Myocyte (in vitro differentiated cells): ENCODE measurements around the gene FRA10AC1. TPM values are rescaled to one million over a fixed set of nuclear protein-coding genes. Genes with fewer than 3 reads are reported as not detected.
"Not testable (repeated sequence)": the region's sequence is repeated elsewhere in the genome, so short reads cannot be mapped to it uniquely, and the experiment has no call there.

Experiments used
- DNase-seq: peaks from one replicate; pipeline ENCODE4 v3.0.0-alpha.2; 2012; ENCODE audit warnings: low read depth
- total RNA-seq: library from RNA; depleted of rRNA; stranded (reverse); fragments of >200 nt; gene quantifications from 2 replicates; pipeline ENCODE4 v1.2.3, GENCODE V29; 2014

Gene FRA10AC1
- total RNA-seq, 1 donor from 2014 or later: 13.6 TPM

DNA sequence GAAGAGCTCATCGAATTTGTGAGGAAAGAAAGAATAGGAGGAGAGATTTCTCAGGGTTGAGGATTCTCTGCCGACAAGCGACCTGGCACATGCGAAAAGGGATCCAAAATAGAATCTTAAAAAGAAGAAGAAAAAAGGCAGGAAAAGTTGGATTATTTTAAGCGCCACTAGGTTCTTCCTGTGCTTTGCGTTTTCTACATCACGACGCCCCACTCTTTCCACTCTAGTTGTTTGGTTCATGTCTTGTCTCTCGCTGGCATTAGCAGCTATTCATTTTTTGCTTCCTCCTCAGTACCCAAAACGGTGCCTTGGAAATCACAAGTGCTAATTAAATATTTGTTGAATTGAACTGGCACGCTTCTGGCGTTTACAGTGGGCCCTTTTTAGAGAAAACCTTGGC, 674 bp upstream of the FRA10AC1 start:
- no peak for DNase-seq

DNA sequence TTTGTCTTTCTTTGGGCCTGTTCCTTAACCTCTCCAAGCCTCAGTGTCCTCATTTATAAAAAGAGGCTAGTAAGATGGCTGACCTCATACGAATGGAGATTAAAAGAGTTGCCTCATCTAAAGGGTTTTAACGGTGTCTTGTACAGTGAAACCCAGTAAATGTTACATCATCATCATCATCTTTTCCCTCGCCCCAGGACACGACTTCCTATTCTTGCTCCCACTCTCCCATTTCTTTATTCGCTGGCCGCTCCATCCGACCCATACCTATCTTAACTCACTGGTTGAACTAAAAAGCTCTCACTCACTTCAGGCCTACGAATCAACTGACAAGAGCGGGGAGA, 554 bp downstream of the FRA10AC1 start:
- no peak for DNase-seq

DNA sequence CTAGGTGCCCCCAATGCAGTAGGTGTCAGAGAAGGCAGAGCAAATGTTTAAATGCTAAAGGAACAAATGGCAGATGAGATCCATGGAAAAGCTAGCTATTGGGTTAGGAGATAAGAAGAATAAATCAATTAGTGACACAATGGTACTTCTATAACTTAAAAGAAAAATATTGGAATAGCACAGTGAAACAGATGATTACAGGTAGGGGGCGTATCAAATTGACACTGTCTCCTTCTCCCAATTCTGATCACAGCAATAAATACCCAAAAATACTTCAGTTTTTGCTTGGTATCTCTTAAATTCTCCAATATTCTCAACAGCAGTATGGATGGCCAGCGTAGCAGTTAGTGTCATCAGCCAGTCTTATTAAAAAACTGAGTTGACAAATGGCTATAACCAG, 5.2 kb downstream of the FRA10AC1 start:
- DNase-seq: no peak

DNA sequence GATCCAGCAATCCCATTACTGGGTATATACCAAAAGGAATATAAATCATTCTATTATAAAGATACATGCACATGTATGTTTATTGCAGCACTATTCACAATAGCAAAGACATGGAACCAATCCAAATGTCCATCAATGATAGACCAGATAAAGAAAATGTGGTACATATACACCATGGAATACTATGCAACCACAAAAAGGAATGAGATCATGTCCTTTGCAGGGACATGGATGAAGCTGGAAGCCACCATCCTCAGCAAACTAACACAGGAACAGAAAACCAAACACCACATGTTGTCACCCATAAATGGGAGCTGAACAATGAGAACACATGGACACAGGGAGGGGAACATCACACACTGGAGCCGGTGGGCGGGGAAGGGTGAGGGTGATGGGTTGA, 5.8 kb downstream of the FRA10AC1 start:
- DNase-seq: not testable (repeated sequence)

DNA sequence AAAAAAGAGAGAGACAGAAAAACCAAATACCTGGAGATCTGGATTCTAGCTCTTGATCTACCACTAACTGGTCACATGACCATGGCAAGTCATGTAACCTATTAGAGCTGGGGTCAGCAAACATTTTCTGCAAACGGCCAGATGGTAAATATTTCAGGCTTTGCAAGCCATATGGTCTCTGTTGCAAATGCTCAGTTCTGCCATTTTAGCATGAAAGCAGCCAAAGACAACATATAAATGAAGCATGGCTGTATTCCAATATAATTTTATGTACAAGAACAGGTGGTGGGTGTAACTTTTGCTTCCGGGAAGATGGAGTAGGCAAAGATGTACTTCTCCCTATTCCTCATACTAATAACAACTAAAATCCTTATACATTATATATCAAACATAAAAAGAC, 6.7 kb downstream of the FRA10AC1 start:
- no peak for DNase-seq

DNA sequence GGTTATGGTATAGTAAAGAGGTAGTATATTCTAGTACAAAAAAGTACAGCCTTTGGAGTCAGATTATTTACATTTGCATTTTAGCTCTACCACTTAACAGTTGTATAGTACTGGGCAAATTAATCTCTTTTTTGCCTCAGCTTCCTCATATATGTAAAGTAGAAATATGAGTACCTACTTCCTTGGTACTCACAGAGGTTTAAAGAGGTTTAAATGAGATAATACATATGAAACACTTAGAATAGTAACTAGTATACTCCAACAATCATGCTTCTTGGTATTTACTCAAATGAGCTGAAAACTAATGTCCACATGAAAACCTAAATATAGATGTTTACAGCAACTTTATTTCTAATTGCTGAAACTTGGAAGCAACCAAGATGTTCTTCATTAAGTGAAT, 14.7 kb downstream of the FRA10AC1 start:
- DNase-seq: no peak

DNA sequence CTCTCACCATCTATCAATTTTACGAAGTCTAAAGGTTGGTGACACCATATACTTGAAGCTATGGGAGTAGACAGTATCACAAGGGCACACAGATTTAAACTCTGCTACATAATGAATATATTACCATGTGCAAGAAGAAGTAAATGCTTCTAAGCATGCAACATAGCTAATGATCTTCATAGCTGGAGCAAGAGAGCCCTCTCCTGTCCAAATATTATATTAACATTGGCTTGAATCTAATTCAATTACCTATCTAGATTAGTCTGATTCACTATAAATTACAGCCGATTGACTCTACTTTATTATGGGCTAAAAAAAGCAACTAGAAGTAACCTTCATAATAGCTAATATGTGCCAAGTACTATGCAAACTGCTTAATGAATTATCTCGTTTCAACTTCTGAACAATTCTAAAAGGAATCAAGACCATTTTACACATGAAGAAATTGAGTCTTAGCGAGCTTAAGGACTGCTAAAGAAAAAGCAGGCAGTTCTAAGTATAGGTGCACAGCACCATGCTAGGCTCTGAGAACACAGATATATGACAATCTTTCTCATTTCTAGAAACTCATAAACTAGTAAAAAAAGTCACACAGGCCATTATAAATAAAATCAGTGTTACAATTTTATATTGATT, 21.9 kb downstream of the FRA10AC1 start:
- DNase-seq: peak; percentile 53

DNA sequence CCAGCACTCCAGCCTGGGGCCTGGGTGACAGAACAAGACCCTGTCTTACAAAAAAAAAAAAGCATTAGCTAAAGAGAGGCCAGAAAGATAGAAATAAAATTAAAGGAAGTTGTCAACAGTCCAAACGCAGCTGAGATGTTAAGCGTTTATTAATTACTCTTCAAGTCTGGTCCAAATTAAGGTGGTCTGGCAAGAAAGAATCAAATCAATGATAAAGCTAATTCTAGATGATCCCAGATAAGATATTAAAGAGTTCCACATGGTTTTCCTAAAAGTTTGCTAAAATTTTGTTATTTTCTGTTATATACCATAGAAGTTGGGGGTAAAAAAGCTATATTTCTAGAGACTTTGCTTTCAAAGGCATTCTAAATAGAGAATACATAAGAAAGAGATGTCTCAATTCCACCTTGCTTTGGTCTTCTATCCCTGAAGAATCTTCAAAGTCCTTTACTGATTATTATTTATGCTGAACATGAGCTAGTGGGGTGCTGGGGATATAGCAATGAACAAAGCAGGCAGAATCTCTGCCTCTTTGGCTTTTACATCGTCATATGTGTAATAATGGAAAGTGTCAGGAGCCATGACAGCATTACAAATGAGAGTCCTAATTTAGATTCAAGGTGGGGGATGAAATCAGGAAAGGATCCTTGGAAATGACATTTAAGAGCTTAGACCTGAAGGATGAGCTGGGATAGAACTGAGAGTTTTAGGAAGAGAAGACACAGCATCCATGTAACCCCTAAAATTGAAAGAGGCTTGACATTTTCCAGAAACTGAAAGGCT, 23.4 kb downstream of the FRA10AC1 start:
- DNase-seq: no peak

DNA sequence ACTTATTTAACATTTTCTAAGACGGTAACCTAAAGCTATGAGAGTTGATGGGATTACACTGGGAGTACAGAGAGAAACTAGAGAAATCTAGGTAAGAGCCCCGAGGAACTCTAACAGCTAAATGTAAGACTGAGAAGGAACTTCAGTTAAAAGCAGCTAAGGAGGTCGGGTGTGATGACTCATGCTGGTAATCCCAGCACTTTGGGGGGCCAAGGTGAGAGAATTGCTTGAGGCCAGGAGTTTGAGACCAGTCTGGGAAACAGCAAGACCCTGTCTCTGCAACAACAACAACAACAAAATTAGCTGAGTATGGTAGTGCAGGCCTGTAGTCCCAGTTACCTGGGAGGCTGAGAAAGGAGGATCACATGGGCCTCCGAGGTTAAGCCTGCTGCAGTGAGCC, 24.0 kb downstream of the FRA10AC1 start:
- no peak for DNase-seq

DNA sequence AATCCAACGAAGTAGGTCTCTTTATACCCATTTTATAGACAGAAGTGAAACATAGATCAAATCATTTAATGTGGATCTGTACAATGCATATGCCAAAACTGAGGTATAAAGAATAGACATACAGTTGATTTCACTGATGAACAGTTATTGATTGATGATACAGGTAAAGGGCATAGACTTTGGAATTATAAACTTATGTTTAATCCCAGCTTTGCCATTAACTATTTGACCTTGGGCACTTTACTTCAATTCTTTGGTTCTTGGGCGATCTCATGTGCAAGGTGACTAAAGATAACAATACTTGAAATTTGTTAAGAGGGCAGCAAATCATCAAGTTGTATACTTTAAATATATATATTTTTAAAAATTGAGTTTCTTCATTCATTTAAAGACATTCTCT, 28.6 kb downstream of the FRA10AC1 start:
- DNase-seq: no peak

DNA sequence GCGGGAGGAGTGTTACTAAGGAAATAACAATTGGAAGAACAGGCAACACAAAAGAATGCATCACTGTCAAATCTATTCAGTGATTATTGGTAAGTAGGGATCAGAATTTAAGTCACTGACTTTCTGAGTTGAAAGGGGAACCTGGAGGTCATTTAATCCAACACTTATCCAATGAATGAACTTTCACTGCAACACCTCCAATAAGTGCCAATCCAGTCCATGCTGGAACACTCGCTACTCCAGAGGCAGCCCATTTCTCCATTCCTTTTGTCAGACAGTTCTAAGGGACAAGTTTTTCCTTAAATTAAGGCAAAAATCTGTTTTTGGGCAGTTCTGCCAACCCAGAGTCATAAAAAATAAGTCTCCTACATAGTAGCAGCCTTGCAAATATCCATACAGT, 29.5 kb downstream of the FRA10AC1 start:
- no peak for DNase-seq

DNA sequence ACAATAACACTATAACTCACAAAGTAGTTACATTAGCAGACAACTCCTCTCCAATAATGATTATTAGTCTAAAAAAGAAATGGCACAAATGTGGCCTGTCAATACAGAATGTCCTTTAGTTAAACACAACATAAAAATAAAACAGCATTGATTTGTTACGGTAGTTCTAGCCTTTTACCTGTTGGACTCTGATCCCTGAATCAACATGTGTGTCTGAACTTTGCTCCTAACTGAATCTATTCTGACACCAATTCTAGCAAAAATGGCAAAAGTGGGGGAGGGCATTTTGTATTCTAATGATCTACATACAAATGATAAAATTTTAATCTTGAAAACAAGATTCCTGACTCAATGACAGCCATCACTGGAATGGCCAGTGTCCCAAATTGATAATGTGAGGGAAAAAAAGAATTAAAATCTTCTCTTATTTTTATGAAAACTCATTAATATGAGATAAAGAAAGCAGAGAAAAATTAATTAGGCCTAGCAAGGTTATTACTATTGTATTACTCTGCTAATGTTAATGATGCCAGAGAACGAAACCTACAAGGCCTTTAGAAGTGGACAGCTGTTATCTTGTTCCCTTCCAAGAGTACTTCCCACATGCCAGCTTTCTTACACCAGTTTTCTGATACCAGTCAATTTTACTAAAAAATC, 30.2 kb downstream of the FRA10AC1 start:
- DNase-seq: no peak

DNA sequence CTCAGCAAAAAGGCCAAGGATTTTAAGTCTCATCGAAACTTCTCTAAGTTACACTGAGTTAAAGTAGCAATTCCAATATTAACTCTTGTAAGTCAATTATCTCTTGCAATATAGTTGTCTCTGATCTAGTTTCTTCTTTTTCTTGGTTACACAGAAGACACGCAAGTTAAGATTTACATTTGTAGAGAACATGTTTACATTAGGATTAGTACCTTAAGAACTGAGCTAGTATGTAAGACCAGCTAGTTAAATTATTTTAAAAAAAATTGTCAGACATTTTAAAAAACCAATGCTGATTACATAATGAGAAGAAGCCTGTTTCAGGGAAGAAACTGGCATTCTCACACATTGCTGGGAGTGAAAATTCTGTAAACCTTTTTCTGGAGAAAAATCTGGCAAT, 31.4 kb downstream of the FRA10AC1 start:
- no peak for DNase-seq

DNA sequence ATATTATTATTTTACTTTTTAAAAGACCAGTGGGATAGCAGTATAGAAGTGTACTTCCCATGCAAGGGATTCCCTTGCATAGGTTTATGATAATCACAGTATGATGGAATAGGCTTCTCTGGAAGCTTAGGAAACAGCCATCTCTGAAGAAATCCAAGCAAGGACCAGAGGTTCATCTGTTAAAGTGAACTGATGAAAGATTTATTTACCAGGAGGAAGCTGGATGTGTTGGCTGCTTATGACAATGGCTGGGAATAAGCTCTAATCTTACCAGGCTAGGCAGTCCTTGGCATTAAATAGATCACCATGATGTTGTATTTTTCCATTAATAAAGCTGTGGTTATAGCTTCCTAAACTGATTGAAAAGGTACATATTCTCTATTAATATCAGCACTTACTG, 32.0 kb downstream of the FRA10AC1 start:
- DNase-seq: no peak

DNA sequence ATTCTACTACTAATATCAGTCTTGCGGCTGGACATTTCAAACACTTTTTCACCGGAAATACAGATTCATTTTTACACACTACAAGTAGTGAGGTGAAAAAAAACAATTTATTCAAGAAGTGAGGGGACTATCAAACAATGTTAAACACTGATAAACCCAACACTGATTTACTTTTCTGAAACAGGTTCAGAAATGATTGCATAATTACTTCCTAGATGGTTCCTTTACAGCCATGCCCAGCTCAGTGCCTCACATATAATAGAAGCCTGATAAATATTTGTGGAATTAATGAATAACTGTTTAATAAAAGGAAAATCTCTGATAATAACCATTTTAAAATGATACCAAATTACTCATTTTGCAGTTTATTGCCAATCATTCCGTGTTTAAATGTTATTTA, 34.6 kb downstream of the FRA10AC1 start:
- no peak for DNase-seq

DNA sequence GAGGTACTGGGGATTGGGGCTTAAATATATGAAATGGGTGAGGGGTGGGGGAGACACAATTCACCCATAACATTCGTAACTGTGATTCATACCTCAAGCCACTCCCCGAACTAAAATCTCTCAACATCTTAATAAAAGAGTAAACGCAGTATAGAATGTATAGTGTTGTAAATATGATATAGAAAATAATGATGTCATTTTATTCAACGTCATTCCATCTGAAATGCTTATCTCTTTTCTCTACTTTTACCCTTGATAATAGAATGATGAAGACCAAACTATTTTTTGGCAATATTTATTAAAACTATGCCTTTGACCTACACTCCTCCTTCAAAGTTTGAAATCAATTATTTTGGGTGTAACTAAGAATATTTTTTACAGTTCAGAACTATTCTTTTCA, 36.4 kb downstream of the FRA10AC1 start:
- no peak for DNase-seq

DNA sequence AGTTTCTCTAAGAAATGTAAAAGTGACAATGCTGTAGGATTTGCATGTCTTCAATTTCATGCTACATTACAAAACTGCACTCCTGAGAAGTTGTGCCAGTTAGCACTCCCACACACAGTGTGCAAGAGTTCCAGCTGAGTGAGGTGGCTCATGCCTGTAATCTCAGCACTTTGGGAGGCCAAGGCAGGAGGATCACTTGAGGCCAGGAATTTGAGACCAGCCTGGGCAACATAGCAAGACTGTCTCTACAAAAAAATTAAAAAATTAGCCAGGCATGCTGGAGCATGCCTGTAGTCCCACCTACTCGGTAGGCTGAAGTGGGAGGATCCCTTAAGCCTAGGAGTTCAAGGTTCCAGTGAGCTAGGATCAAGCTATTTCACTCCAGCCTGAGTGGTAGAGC, 44.6 kb downstream of the FRA10AC1 start:
- DNase-seq: no peak

DNA sequence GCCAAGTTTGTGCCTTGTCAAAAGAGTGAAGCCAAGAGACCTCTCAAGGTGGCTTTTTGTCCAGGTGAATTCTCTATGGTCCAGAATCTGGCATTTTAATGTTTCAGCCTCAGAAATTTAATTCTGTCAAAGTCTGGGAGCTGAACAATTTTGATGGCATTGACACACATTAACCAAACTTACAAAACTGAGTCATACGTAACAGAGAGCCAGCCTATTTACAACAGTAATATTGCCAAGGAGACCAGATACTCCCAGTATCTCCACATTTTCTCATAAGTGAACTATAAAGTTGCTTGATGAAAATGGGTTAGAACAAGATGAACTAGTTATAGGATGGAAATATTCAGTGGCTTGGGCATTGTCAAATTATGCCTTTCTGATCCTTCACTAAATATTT, 46.2 kb downstream of the FRA10AC1 start:
- DNase-seq: no peak

DNA sequence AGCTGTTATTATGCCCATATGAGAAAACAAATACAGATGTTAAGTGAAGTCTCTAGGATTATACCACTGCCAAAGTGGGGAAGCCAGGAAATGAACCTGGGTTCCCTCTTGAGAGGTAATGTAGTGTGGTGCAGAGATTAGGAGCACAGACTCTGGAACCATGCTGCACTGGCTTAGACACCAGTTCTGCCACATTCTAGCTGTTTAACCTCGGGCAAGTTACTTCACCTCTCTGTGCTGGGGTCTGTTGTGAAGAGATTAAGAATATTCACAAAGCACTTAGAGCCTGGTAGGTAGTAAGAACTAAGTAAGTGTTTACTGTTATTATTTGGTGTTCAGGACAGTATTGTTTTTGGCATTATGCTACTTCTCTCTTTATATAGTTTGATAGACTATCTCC, 48.2 kb downstream of the FRA10AC1 start:
- DNase-seq: no peak

DNA sequence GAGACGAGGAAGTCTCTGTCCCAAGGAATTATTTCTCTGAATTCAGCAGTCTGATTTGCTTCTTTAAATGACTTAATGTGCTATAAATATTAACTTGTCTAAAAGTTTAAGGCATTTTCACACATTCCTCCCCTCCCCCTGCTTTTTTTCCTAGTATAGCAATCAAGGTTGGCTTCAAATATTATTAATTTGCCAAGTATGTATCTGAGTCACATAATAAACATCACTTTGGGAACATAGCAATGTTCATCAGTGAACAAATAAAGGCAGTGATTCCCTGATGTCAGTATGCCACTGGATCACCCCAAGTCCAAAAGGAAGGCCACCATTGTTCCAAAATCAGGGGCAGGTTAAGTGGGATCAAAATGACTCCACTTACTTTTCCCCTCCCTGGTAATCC, 49.5 kb downstream of the FRA10AC1 start:
- DNase-seq: peak; percentile 5

DNA sequence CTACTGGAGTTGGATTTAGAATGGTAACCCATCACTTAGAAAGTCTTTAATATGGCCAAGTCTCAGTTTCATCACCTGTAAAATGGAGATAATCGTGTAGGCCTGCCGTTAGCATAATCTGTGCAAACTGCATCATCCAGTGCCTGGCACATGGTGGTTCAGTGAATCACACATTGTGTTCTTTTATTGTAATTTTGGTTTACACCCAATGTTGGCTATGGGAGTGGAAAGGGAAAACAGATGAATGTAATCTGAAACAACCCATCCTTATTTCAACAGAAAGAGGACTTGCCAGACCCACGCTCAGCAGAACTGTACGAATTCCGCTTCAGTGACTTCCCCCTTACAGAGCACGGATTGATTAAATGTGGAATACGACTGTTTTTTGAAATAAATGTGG, 62.6 kb downstream of the FRA10AC1 start:
- DNase-seq: no peak

DNA sequence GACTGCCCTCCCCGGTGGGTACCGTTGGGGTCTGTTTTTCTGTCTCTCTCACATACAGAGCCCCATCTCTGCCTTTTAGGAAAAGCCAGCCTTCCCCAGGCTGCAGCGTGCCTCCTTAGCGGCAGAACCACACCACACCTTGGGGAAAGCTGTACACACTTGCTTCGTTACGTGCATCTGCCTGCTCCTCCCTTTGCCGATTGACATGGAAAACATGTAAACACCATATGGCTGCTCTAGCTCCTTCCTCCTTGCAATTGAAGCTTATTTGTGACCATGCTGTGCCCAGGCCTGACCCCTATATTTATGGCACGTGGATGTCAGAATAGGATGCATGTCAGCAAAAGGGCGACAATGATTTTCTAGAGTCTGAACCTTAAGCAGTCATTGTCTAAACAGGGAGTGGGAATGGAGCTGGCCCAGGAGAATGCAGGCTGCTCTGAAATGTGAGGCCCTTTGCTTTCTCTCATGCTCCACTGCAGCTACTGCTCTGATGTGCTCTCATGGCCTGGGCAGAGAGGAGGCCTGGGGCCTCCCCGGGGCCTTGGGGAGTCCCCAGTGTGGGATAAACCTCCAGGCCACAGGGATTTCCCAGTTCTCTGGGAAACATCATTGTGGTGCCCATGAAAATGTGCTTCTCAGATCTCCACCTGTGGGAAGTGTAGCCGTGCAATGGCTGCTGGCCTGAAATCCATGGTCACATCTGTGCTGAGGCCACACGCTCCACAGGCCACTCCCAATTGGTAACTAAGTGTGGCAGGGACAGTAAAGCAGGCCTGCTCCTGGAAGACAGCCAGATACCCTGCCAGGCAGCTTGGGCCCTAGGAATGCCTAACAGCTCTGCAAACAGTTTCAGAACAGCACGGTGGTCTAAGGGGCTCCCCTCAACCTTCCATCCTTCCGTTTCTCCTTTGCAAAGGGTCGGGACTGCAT, 71.5 kb downstream of the FRA10AC1 start:
- peak; percentile 3 for DNase-seq
